NCI-H345 treated with DMSO at 0.1 percent for 48 hours (cell line): ENCODE measurements around the gene PPFIA2.
"Not testable (repeated sequence)": the region's sequence is repeated elsewhere in the genome, so short reads cannot be mapped to it uniquely, and the experiment has no call there.

Source experiments
- DNase-seq: peaks from one replicate; lab custom pipeline; 2025; ENCODE audit not compliant: unreplicated experiment; lab: John Stamatoyannopoulos, UW

PPFIA2 gene

GRCh38 chr12:81670759-81671158, 88.4 kb downstream of the PPFIA2 start:
- DNase-seq = no peak

DNA sequence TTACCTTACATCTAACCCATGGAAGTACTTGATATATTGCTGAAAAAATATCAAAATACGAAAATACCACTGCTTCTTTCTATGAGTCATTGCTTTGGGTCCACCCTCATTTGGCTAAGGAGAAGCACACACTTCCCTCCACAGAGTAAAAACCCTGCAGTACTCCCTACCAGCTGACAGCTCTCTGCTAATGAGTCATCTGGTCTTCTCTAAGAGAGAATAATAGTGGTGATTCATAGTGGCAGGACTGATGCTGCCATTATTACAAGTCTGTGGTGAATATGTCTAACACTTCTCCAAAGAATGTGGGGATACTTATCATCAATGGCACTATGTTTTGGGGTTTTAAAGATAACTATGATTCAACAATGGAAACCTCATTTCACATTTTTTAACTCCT, 90.7 kb downstream of the PPFIA2 start:
- no peak for DNase-seq

- DNase-seq = not testable (repeated sequence)
Observed at GRCh38 chr12:81659310-81659709, 99.8 kb downstream of the PPFIA2 start.

DNA sequence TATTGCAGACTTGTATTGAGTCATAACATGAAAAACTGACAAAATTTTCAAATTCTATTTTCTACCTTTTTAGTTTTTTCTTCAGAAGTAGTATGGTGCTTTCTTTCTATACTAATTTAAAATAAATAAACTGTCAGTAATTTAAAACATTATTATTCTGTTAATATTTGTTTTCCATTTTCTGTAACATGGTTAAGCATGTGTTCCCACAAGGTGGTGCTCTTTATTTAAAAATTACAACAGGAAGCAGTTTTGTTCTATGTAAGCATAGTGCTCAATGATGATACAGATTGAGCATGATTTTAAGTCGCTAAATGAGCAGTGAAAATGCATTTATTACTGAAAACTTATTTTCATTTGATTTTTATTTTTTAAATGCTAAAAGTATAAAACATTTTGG, 114.6 kb downstream of the PPFIA2 start:
- DNase-seq = peak; percentile 55

DNA sequence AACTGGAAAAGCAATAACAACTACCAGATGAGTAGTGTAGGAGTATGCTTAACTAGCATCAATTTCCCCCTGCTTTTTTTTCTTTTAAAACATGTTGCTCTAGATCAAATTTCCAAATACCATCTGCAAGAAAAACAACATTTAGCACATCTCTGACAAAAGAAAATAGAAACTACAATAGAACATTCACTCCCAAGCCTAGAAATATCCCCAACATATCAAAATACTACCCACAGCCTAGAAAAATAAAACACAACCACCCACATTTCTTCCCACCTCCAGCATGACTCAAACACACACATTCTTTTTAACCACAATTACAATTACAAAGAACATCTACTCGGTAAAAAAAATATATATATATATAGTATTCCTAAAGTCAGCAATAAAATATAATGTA, 120.0 kb downstream of the PPFIA2 start:
- DNase-seq = no peak

- no peak for DNase-seq
Observed at GRCh38 chr12:81633127-81633526, 126.0 kb downstream of the PPFIA2 start.

- peak; percentile 70 for DNase-seq
Observed at GRCh38 chr12:81627336-81628189, 131.6 kb downstream of the PPFIA2 start.

DNA sequence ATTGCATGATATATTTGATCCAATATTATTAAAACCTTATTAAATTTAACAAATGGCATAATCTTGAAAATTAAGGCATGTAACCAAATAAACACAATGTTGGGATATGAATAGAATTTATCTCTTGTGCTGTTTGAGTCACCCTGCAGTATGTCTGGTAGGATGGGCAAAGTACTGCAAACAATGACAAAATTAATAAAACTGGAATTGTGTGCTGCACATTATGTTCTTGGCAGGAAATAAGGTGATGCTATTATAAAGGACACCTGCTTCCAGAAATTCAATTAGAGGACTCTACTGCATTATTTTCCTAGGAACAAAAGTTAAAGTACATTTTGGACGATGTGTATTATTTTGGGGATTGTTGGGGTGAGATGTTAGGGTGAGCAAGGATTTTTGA, 132.7 kb downstream of the PPFIA2 start:
- DNase-seq = no peak

DNA sequence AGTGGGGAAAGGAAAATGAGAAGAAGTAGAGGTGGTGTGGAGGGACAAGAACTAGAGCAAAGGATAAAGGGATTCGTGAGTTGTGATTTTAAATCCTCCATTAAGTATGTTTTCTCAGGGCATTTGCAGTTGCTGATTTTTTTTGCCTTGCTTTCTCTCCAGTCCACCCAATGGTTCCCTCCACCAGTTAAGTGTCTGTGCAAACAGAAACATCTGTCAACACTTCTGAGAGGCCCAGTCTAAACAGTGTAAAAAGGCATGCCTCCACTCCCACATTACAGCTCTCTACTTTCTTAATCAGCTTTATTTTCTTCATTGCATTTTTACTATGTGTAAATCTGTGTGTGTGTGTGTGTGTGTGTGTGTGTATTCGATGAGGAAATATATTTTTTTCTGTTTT, 141.2 kb downstream of the PPFIA2 start:
- peak; percentile 35 for DNase-seq

GRCh38 chr12:81615026-81615588, 144.0 kb downstream of the PPFIA2 start:
- no peak for DNase-seq

GRCh38 chr12:81610955-81611889, 147.9 kb downstream of the PPFIA2 start:
- no peak for DNase-seq

DNA sequence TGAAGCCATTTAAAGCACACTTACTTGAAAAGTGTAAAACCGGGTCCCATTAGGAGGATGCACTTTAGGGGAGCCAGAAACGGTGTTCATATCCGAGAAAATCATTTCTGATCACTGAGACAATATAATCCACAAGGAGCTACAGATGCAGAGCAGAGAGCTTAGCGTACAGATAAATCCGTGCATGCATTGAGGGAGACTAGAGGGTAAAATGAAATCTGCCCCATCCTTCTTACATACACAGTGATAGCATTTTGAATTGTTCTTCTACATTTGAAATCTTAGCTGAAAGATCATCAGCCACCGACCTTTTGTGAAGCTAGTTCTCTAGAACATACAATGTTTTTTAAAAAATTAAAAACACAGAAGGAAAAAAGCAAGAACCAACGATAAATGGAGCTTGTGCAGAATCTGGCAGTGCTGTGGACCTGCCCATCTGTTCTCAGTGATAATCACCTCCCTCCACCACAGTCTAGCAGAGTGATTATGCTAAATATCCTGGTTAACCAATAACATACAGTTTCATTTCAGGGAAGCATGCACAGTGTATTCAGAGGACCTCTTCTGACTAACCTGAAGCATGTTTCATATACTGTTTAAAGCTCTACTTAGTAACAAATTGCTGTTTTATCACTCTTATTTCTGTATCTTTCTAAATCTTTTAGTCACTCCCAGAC, 161.1 kb downstream of the PPFIA2 start:
- DNase-seq = no peak

DNA sequence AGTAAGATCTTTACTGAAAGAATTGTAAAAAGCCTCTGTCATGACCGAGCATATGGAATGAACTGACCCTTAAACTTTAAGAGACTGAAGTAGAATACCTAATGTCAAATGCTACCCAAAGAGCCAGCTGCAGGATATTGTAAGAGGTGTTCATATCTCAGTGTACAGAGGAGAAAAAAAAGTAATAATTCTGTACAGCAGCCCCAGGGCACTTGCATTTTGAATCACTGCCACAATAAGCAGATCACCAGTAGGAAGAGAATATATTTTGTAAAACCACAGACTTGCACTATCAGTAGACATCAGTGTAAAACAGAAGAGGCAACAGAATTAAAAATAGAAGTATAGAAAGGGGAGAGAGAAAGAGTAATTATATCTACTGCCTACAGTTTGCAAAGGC, 162.6 kb downstream of the PPFIA2 start:
- DNase-seq = no peak

DNA sequence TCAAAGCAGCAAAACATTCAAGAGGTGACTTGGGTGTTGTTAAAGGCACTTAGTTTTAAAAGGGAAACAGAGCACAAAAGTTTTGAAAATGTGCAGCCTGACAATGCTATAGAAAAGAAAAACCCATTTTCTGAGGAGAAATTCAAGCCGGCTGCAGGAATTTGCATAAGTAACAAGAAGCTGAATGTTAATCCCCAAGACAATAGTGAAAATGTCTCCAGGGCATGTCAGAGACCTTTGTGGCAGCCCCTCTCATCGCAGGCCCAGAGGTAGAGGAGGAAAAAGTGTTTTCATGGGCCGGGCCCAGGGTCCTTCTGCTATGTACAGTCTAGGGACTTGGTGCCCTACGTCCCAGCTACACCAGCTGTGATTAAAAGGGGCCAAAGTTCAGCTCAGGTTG, 167.9 kb downstream of the PPFIA2 start:
- DNase-seq = no peak

GRCh38 chr12:81590703-81591102, 168.4 kb downstream of the PPFIA2 start:
- not testable (repeated sequence) for DNase-seq

- DNase-seq = no peak
Observed at GRCh38 chr12:81588235-81589008, 170.7 kb downstream of the PPFIA2 start.

DNA sequence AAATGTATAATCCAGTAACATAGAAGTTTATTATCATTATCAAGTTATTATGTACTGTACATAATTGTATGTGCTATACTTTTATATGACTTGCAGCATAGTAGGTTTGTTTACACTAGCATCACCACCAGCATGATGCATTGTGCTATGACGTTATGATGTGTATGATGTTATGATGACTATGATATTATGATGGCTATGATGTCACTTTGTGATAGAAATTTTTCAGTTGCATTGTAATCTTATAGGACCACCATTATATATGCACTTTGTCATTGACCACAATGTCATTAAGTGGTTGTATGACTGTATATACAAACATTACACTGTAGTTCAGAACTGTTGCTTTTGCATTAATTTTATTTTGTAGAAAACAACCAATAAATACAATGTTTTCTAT, 173.4 kb downstream of the PPFIA2 start:
- DNase-seq = no peak

GRCh38 chr12:81573228-81573627, 185.9 kb downstream of the PPFIA2 start:
- no peak for DNase-seq

DNA sequence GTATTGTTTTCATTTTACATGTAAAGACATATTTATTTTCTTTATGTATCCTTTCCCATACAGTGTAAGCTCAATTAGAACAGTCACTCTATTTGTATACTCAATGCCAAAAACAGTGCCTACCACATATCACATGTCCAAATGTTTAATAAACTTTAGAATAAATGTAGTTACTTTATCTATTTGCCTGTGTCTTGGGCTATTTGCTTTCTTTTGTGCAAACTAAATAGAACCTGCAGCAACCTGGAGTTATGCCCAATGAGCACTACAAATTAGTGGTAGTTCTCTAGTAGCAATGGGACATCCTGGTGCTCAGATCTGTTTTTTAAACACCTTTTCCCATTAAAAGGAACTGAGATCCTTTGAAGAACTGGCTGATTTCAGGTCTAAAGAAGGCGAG, 186.7 kb downstream of the PPFIA2 start:
- DNase-seq = no peak

DNA sequence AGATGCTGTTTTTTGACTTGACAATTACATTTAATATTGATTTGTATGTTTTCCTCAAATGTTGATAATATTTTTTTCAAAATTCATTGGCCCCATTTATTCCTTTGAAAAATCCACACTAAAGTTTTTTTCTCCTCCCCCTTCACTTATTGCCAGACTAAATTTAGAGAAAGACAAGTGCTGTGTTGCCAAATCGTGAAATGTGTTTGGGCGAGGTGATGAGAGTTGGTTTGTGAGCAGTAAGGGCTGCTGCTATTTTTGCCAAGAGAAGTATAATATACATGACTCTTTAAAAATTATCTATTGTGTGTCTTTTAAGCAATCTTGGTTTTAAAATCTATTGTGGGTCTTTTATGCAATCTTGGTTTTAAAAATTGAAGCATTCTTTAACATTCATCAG, 188.9 kb downstream of the PPFIA2 start:
- DNase-seq = no peak
